HEK293 (cell line): ENCODE results near the gene COPB1.

Experiments used
- CTCF ChIA-PET: fragments of 350-600 bp; formaldehyde crosslinking; extraction: SDS; loops from one replicate; lab custom pipeline; 2021; ENCODE audit warnings: antibody characterized with exemption; lab: Yijun Ruan, JAX
- POLR2A ChIA-PET: fragments of 300-600 bp; formaldehyde crosslinking; extraction: SDS; loops from one replicate; lab custom pipeline; 2020; ENCODE audit warnings: antibody characterized with exemption, inconsistent platforms; lab: Yijun Ruan, JAX
- H3K27ac ChIP-seq: fragments of 200-500 bp; sonication (Bioruptor generic); 2 replicates; pipeline ENCODE4 v1.5.1; 2014; ENCODE audit warnings: low read depth, low read length, control low read depth, inconsistent platforms; ENCODE audit errors: extremely low read depth
- H3K36me3 ChIP-seq, 2 experiments: fragments of 200-500 bp in 1 of 2; sonication (Bioruptor generic) in 1 of 2; 1 replicate in 1 of 2; 2 replicates in 1 of 2; pipeline ENCODE4 v1.5.1; 2014 to 2017; ENCODE audit warnings: inconsistent platforms in 2 of 2, low read length in 2 of 2; ENCODE audit not compliant: control insufficient read depth in 2 of 2, insufficient read depth in 1 of 2
- H3K4me1 ChIP-seq: fragments of 200-500 bp; sonication (Bioruptor generic); 2 replicates; pipeline ENCODE4 v1.5.1; 2014; ENCODE audit warnings: mild to moderate bottlenecking, low read length, inconsistent platforms; ENCODE audit not compliant: control insufficient read depth, insufficient read depth
- H3K4me3 ChIP-seq: 2 replicates; pipeline ENCODE4 v1.5.1; 2011; ENCODE audit warnings: low read depth, mild to moderate bottlenecking, control low read depth, low read length, moderate library complexity
- H3K9me3 ChIP-seq: fragments of 200-500 bp; sonication (Bioruptor generic); 2 replicates; pipeline ENCODE4 v1.5.1; 2014; ENCODE audit warnings: low read depth, low read length, inconsistent platforms; ENCODE audit not compliant: control insufficient read depth, insufficient read depth
- FEZF1 ChIP-seq: fragments of 450-650 bp; formaldehyde crosslinking; IDR thresholded peaks from 2 replicates; pipeline ENCODE4 v1.5.1; 2016; ENCODE audit warnings: missing biosample characterization, missing genetic modification characterization
- GLI2 ChIP-seq: fragments of 450-650 bp; formaldehyde crosslinking; IDR thresholded peaks from 2 replicates; pipeline ENCODE4; 2017; ENCODE audit warnings: missing biosample characterization, missing genetic modification characterization, low read depth, borderline replicate concordance
- KLF1 ChIP-seq: fragments of 450-650 bp; formaldehyde crosslinking; IDR thresholded peaks from 2 replicates; pipeline ENCODE4 v1.5.1; 2016; ENCODE audit warnings: missing biosample characterization, missing genetic modification characterization
- KLF10 ChIP-seq: fragments of 450-650 bp; IDR thresholded peaks from 2 replicates; pipeline ENCODE4 v1.5.1; 2018; ENCODE audit warnings: missing biosample characterization, mild to moderate bottlenecking, missing genetic modification characterization
- PRDM4 ChIP-seq: fragments of 450-650 bp; formaldehyde crosslinking; IDR thresholded peaks from 2 replicates; pipeline ENCODE4 v1.5.1; 2017; ENCODE audit warnings: missing biosample characterization, missing genetic modification characterization
- PRDM6 ChIP-seq: fragments of 450-650 bp; formaldehyde crosslinking; IDR thresholded peaks from 2 replicates; pipeline ENCODE4 v1.5.1; 2017; ENCODE audit warnings: missing biosample characterization, missing genetic modification characterization
- RBAK ChIP-seq: fragments of 450-650 bp; formaldehyde crosslinking; IDR thresholded peaks from 2 replicates; pipeline ENCODE4 v1.5.1; 2016; ENCODE audit warnings: missing biosample characterization, missing genetic modification characterization
- SETDB1 ChIP-seq: IDR thresholded peaks from one replicate; pipeline ENCODE4 v1.6.1; 2017; ENCODE audit warnings: mild to moderate bottlenecking, low read length, moderate library complexity, mixed read lengths; ENCODE audit not compliant: insufficient read length
- TCF7L2 ChIP-seq: IDR thresholded peaks from 2 replicates; pipeline ENCODE4 v1.6.1; 2011; ENCODE audit warnings: low read depth, mild to moderate bottlenecking, inconsistent platforms, low read length, moderate library complexity, borderline replicate concordance
- WT1 ChIP-seq: fragments of 450-650 bp; formaldehyde crosslinking; IDR thresholded peaks from 2 replicates; pipeline ENCODE4 v1.5.1; 2016; ENCODE audit warnings: missing biosample characterization, missing genetic modification characterization
- ZBTB10 ChIP-seq: fragments of 450-650 bp; formaldehyde crosslinking; IDR thresholded peaks from 2 replicates; pipeline ENCODE4 v1.5.1; 2016; ENCODE audit warnings: missing biosample characterization, missing genetic modification characterization
- ZBTB48 ChIP-seq: fragments of 450-650 bp; formaldehyde crosslinking; IDR thresholded peaks from 2 replicates; pipeline ENCODE4 v1.5.1; 2016; ENCODE audit warnings: missing biosample characterization, missing genetic modification characterization
- ZNF114 ChIP-seq: fragments of 450-650 bp; formaldehyde crosslinking; IDR thresholded peaks from 2 replicates; pipeline ENCODE4 v1.5.0; 2017; ENCODE audit warnings: missing biosample characterization, missing genetic modification characterization
- ZNF121 ChIP-seq: fragments of 450-650 bp; formaldehyde crosslinking; IDR thresholded peaks from 2 replicates; pipeline ENCODE4 v1.5.1; 2016; ENCODE audit warnings: missing biosample characterization, missing genetic modification characterization
- ZNF133 ChIP-seq: fragments of 450-650 bp; formaldehyde crosslinking; IDR thresholded peaks from 2 replicates; pipeline ENCODE4 v1.5.1; 2016; ENCODE audit warnings: missing biosample characterization, missing genetic modification characterization
- ZNF146 ChIP-seq: fragments of 450-650 bp; formaldehyde crosslinking; IDR thresholded peaks from 2 replicates; pipeline ENCODE4 v1.5.1; 2016; ENCODE audit warnings: missing biosample characterization, missing genetic modification characterization
- ZNF19 ChIP-seq: fragments of 450-650 bp; formaldehyde crosslinking; IDR thresholded peaks from 2 replicates; pipeline ENCODE4; 2016; ENCODE audit warnings: missing biosample characterization, missing genetic modification characterization, low read depth
- ZNF2 ChIP-seq: fragments of 450-650 bp; formaldehyde crosslinking; IDR thresholded peaks from 2 replicates; pipeline ENCODE4 v1.5.1; 2016; ENCODE audit warnings: missing biosample characterization, missing genetic modification characterization
- ZNF24 ChIP-seq: fragments of 450-650 bp; formaldehyde crosslinking; IDR thresholded peaks from 2 replicates; pipeline ENCODE4 v1.5.1; 2016; ENCODE audit warnings: missing biosample characterization, missing genetic modification characterization
- ZNF416 ChIP-seq: fragments of 450-650 bp; formaldehyde crosslinking; IDR thresholded peaks from 2 replicates; pipeline ENCODE4 v1.5.1; 2016; ENCODE audit warnings: missing biosample characterization, missing genetic modification characterization
- ZNF521 ChIP-seq: fragments of 450-650 bp; formaldehyde crosslinking; IDR thresholded peaks from 2 replicates; pipeline ENCODE4 v1.5.1; 2017; ENCODE audit warnings: missing biosample characterization, mild to moderate bottlenecking, missing genetic modification characterization
- ZNF596 ChIP-seq: fragments of 450-650 bp; IDR thresholded peaks from 2 replicates; pipeline ENCODE4 v1.5.0; 2018; ENCODE audit warnings: missing biosample characterization, mild to moderate bottlenecking, missing genetic modification characterization, moderate library complexity
- ZNF626 ChIP-seq: fragments of 450-650 bp; sonication (Bioruptor Pico); formaldehyde crosslinking; IDR thresholded peaks from 2 replicates; pipeline ENCODE4 v1.5.1; 2018; ENCODE audit warnings: missing biosample characterization, missing genetic modification characterization, inconsistent platforms
- ZNF629 ChIP-seq: fragments of 450-650 bp; formaldehyde crosslinking; IDR thresholded peaks from 2 replicates; pipeline ENCODE4 v1.5.1; 2017; ENCODE audit warnings: missing biosample characterization, missing genetic modification characterization
- ZNF660 ChIP-seq: fragments of 450-650 bp; IDR thresholded peaks from 2 replicates; pipeline ENCODE4 v1.5.1; 2018; ENCODE audit warnings: missing biosample characterization, mild to moderate bottlenecking, missing genetic modification characterization
- ZNF664 ChIP-seq: fragments of 450-650 bp; formaldehyde crosslinking; IDR thresholded peaks from 2 replicates; pipeline ENCODE4 v1.5.1; 2016; ENCODE audit warnings: missing biosample characterization, missing genetic modification characterization
- ZNF701 ChIP-seq: fragments of 450-650 bp; formaldehyde crosslinking; IDR thresholded peaks from 2 replicates; pipeline ENCODE4 v1.5.1; 2016; ENCODE audit warnings: missing biosample characterization, missing genetic modification characterization
- ZNF768 ChIP-seq: fragments of 450-650 bp; formaldehyde crosslinking; IDR thresholded peaks from 2 replicates; pipeline ENCODE4 v1.5.1; 2018; ENCODE audit warnings: missing biosample characterization, mild to moderate bottlenecking, missing genetic modification characterization
- ZNF776 ChIP-seq: fragments of 450-650 bp; formaldehyde crosslinking; IDR thresholded peaks from 2 replicates; pipeline ENCODE4 v1.5.0; 2017; ENCODE audit warnings: missing biosample characterization, missing genetic modification characterization, borderline replicate concordance

COPB1 gene

GRCh38 chr11:14435717-14436512, 63.7 kb downstream of the COPB1 start:
- no peak overlapping the region for H3K27ac ChIP-seq
- no peak overlapping the region for H3K4me3 ChIP-seq
- no peaks in the 10 kb centered on the region for H3K9me3 ChIP-seq
- ChIA-PET CTCF (interaction anchor here (1.0 to 1.1 kb wide), 2 partner anchors 20 to 135 kb away, joined by 3 read pairs; no protein-coding TSS in a partner anchor), POLR2A (no interaction called here)
- H3K4me1 ChIP-seq, result no peaks in the 10 kb centered on the region
- H3K36me3 ChIP-seq, result no peaks in the 10 kb centered on the region
- no peak for TF ChIP-seq ZNF626 (tag by site-specific recombination)
- no peak for TF ChIP-seq ZNF2 (tag by site-specific recombination)
- TF ChIP-seq ZNF19 (tag by site-specific recombination), result no peak
- no peak for TF ChIP-seq KLF1 (tag by site-specific recombination)
- TF ChIP-seq TCF7L2, result no peak
- no peak for TF ChIP-seq SETDB1
- TF ChIP-seq ZNF114 (tag by site-specific recombination), result no peak
- no peak for TF ChIP-seq ZNF701 (tag by site-specific recombination)
- no peak for TF ChIP-seq ZBTB10 (tag by site-specific recombination)
- TF ChIP-seq KLF10 (tag by site-specific recombination), result no peak
- TF ChIP-seq ZNF776 (tag by site-specific recombination), result no peak
- TF ChIP-seq FEZF1 (tag by site-specific recombination), result no peak
- TF ChIP-seq PRDM4 (tag by site-specific recombination), result no peak

- Histone ChIP-seq H3K9me3 (no peaks in the 10 kb centered on the region), H3K4me1 (no peaks in the 10 kb centered on the region), H3K36me3 (no peaks in the 10 kb centered on the region), H3K4me3 (no peak overlapping the region), H3K27ac (no peak overlapping the region)
- TF ChIP-seq ZNF121 (tag by site-specific recombination) (no peak), ZNF664 (no peak), ZNF24 (tag by site-specific recombination) (no peak), ZNF146 (tag by site-specific recombination) (no peak), ZNF768 (tag by site-specific recombination) (no peak), WT1 (tag by site-specific recombination) (no peak), ZNF416 (tag by site-specific recombination) (no peak), ZNF133 (tag by site-specific recombination) (no peak), GLI2 (tag by site-specific recombination) (no peak), ZNF521 (no peak), PRDM6 (tag by site-specific recombination) (no peak), ZNF660 (tag by site-specific recombination) (no peak), ZBTB48 (tag by site-specific recombination) (no peak), KLF10 (tag by site-specific recombination) (no peak), RBAK (tag by site-specific recombination) (no peak), ZNF596 (tag by site-specific recombination) (no peak), ZNF629 (tag by site-specific recombination) (no peak), ZNF626 (tag by site-specific recombination) (no peak)
- ChIA-PET POLR2A (no interaction called here), CTCF (interaction anchor here (0.8 kb wide), 1 partner anchor 29 kb away, joined by 3 read pairs; no protein-coding TSS in a partner anchor)
Observed at GRCh38 chr11:14425621-14426020, 74.0 kb downstream of the COPB1 start.
